T47D (cell line): ENCODE measurements around the gene ADORA2B.

Experiments
- DNase-seq, 2 experiments: peaks; one replicate each; pipeline versions ENCODE4 v3.0.0 to v3.0.0-alpha.2; 2011 to 2012; ENCODE audit warnings: low read depth in 1 of 2, low spot score in 1 of 2
- JUND ChIP-seq: IDR thresholded peaks from 2 replicates; pipeline ENCODE4 v1.6.1; 2012; ENCODE audit warnings: low read depth
- in situ Hi-C: cut with HindIII; loops from 2 replicates; pipeline ENCODE4 v1.10.0; 2016; ENCODE audit warnings: low sequenced_read_pairs, low pct_unique_long_range_greater_than_20kb

The ADORA2B gene

DNA sequence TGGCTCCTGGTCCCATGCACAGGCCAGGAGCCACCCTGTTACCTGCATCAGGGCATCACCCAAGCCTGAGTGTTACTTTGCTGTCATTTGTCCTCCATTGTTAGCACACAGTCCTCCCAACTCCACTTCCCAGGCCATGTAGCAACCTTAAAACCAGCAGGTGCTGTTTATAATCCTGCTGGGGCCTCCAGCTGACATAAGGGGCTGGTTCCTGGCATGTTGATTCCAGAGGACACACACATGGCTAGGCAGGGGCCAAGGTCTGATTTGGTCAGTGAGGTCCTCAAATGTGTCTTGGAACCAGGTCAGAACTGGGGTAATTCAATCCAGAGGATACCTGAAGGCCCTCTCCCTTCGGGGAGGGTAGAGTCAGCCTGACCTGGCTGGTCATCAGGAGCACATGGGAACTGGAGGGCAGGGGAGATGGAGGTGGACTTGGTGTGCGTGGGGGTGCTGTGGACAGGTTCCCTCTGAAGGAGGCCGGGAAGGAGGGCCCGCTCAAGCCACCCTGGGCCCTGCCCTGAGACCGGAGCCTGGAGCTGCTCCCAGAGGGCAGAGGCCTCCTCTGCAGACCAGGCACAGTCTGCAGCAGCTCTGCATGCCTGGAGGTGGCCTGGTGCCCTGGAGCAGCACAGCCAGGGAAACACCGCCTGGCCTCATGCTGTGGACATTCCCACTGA lies 6.6 kb downstream of the ADORA2B start:
- no peak for DNase-seq
- TF ChIP-seq JUND: no peak
- in situ Hi-C loops: no loop called here

DNA sequence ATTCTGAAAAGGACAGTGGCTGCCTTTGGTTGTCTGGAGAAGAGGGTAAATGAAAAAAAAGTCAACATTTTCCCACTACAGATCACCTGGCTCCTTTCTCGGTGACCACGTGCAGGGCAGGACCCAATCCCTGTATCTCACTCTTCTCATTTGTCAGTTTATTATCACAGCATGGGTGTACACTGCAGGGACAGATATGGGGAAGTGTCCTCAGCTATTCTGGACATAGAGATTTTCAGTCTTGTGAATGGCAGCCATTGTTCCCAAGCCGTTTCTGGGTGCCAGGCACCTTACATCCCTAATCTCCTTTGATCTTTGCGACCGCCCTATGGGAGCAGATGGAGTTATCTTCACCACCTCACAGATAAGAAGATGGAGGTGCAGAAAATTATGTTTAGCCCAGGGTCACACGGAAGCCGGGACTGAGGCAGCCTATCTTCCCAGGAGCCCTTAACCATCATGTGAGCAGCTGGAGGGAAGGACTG lies 7.2 kb downstream of the ADORA2B start:
- TF ChIP-seq JUND: no peak
- no peak for DNase-seq
- in situ Hi-C loops: no loop called here

DNA sequence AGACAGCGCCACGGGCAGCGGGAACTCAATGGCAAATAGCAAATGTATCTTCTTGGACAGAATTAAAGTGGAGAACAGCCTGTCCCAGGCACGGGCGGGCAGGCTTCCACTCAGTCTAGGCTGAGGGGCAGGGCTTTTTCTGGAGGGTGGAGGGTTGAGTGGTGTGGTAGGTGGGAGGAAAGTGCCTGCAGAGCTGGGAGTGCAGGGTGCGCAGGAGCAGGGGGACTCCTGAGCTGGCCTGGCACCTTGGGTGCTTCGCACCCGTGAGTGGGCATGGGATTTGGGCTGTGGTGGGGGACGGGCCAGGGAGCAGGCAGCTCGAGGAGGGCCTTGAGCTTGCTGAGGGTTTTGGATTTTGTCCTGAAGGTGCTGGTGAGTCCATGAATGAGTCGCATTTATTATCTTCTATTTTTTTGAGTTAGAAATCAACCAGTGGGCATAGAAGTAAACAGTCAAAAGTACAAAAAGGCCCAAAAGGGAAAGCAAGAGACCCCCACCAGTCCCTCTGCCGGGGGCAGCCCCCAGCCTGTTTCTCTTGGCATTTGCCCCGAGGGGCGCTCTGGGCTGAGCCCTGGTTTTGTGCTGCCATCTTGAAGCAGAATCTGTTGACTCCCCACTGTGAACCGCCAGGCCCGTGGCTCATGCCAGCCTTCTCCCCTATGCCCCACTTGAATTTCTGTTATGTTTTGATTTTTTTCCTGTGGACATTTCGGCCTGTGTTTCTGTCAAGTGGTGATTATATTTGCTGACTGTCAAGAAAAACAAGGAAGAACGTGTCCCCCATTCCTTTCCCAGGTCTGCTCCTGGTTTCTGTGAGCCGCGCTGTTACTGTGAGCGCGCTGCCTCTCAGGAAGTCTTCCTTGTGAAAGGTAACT lies 8.2 kb downstream of the ADORA2B start:
- no peak for TF ChIP-seq JUND
- in situ Hi-C loops: no loop called here
- no peak for DNase-seq

DNA sequence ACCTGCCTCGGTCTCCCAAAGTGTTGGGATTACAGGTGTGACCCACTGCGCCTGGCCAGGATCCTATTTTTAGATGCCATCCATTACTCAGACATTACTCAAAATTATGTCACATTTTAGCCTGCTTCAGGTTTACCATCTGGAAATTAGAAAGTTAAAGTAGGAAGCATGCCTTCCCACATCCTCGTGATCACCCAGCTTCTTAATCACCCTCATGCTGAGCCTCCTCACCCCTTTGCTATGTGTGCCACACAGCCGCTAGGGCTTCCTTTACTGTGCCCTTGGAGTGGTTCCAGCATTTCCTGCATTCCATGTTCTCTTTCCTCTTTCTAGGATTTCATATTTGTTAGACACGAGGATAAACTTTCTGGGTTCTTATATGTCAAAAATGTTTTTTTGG lies 9.3 kb downstream of the ADORA2B start:
- DNase-seq: peak in 1 of 2 experiments; percentile 26
- TF ChIP-seq JUND: no peak
- in situ Hi-C loops: no loop called here

DNA sequence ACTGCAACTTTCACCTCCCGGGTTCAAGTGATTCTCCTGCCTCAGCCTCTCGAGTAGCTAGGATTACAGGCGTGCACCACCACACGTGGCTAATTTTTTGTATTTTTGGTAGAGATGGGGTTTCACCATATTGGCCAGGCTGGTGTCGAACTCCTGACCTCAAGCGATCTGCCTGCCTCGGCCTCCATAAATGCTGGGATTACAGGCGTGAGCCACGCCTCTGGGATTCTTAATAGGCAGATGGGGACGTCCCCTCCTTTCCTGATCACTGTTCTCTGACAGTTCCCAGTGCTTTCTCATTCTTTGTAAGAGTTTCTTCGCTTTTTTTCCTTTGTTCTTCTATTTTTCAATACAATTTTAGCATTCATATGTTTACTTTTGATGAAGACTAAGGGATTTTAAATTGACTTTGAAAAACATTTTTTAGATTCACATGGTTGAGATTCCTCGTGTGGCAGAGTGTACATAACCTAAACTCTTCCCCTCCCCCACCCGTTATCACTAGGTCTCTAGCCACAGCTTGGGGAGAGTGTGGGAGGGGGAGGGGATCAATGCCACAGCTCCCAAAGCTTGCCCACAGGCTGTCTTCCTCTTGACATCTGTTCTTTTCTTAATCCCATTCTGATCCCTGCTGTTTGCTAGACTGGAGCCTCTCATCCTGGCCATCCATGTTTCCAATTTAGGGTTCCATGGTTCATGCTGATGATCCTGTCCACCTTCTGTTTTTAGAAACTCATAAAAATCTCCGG lies 11.0 kb downstream of the ADORA2B start:
- in situ Hi-C loops: no loop called here
- no peak for DNase-seq

DNA sequence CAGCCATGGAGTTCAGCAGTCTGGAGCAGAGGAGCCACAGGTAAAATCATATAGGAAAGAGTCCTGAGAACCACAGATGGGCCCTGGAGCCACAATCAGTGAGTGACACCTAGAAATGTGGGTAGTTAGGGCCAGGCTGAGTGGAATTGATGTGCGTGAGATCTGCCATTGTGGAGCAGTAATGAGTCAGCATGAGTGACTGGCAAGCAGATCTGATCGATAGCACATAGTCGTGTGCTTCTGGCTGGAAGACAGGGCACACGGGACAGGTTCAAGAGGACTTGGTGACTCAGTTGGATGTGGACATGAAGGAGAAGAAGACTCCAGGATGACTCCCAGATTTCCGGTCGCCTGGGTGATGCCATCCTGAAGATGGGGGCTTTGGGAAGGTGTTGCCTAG lies 12.3 kb downstream of the ADORA2B start:
- in situ Hi-C loops: no loop called here
- no peak for TF ChIP-seq JUND
- no peak for DNase-seq

More for the DNA sequence above, 11.0 kb downstream of the ADORA2B start:
- TF ChIP-seq JUND: no peak

DNA sequence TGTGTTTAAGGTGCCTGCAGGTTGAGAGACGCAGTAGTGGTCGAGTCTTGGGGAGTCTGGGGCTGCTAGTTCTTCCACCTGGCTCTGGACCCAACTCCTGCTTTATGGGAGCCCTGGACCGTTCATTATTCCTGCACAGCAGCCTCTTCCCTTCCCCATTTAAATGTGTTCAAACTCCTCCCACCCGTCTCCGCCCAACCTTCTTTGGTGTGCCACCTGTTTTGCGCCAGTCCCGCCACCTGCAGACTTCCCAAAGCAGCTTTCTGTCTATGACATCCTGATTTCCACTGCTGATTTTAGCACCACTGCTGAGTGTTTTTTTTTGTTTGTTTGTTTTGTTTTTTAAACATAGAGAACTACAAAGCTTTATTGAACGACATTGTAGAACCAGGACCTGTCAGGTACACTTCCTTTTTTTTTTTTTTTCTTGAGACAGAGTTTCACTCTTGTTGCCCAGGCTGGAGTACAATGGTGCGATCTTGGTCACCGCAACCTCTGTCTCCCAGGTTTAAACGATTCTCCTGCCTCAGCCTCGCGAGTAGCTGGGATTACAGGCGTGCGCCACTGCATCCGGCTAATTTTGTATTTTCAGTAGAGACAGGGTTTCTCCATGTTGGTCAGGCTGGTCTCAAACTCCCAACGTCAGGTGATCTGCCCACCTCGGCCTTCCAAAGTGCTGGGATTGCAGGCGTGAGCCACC lies 12.8 kb downstream of the ADORA2B start:
- in situ Hi-C loops: no loop called here
- DNase-seq: no peak
- no peak for TF ChIP-seq JUND

DNA sequence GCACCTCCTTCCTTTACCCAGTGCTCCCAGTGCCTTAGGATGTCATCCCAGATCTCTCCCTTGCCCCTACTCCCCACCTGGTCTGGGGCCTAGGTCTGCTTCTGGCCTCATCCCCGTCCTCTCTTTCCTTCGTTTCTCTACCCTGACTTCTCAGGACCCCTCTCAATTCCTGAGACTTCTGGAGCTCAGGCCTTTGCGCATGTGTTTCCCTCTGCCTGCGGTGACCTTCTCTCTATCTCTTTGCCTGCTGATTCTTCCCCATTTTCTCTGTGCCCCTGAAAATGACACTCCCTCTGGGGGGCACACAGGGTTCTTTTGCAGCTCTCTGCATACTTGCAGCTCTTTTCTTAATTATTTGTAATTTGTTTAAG lies 13.5 kb downstream of the ADORA2B start:
- DNase-seq: no peak
- in situ Hi-C loops: no loop called here
- no peak for TF ChIP-seq JUND

DNA sequence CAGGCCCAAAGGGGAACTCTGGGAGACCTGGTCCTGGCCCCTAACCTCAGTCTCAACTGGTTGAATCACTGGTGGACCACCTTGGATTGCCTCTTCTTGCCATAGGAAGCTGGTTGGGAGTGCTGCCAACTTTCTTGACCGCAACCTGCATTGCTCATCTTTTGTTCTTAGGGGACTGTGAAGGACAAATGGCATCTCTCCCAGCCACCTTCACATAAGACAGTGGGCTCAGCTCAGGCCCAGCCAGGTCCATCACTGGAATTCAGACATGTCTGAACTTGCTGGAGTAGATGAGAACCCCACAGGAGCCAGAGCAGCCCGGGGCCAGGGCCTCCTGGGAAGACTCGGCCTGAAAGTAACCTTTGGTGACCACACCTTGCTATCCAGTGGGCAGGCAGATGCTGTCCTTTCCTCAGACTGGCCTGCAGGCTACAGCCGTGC lies 18.8 kb downstream of the ADORA2B start:
- DNase-seq: no peak
- in situ Hi-C loops: no loop called here
- TF ChIP-seq JUND: no peak

DNA sequence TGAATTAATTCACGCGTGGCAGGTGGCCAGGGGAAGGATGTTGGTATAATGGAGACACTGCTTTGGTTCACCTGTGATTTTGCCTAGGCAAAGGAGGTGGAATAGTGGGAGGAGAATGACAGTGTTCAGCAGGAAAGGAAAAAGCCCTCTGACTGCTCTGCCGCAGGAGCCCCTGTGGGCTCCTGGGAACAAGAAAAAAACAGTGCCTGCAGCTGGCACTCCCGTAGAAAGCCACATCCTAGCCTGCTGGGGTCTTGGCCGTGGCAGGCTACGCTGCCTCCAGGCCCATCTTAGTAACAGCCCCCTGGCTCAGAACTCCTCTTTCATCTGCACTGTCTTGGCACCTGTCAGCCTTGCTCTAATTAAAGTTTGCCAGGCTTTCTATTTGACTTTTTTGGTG lies 20.6 kb downstream of the ADORA2B start:
- in situ Hi-C loops: no loop called here
- TF ChIP-seq JUND: no peak
- DNase-seq: no peak

DNA sequence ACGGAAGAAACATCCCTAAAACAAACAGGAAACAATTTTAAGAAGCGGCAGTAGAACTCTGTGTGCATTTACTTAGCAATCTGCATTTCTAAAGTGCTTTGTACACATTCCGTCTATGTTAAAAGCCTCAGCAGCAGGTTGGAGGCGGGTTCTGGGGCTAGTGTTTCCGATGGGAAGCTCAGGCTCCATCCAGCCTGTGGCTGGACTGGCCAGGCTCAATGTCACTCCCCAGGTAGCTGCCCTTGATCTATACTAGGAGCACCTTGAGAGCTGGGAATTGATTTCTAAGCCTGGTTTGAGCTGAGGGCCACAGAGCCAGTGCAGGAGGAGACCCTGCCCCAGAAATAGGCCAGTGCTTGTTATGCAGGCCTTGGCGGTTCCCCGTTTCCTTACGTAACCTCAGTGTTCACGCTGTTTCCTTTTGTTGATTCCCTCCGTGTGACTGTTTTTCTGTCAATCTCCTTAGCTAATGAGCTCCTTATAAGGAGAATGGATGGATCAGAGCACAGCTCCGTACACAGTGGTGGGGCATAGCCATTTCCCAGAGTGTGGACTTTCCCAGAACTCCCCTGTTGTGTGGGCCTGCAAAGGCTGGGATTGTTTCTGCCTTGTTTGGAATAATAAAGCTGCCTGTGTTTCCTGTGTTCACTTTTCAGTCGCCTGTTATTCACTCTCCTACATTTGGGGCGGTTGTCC lies 21.4 kb downstream of the ADORA2B start:
- in situ Hi-C loops: no loop called here
- no peak for TF ChIP-seq JUND
- peak in 1 of 2 experiments; percentile 63 for DNase-seq

DNA sequence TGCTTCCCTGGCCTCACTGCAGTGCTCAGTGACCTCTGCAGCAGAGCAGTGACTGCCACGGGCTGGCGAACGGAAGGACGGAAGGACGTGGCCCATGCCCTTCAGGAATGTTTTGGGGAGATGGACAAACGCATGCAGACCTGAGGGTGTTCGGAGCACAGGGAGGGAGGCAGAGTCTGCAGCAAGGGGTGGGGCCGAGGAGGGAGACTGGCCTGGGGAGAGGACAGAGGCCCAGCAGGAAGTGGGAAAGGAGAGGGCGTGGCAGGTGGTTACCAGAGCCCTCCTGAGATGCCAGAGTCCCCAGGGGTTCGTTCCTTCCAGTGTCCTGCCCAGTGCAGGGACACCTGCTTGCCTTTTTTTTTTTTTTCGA lies 21.9 kb downstream of the ADORA2B start:
- no peak for TF ChIP-seq JUND
- in situ Hi-C loops: no loop called here

More for the DNA sequence above, 21.9 kb downstream of the ADORA2B start:
- DNase-seq: no peak
